ENCODE data around the gene ACADM.
"Not testable (repeated sequence)": the region's sequence is repeated elsewhere in the genome, so short reads cannot be mapped to it uniquely, and the experiment has no call there.

ACADM gene

DNA sequence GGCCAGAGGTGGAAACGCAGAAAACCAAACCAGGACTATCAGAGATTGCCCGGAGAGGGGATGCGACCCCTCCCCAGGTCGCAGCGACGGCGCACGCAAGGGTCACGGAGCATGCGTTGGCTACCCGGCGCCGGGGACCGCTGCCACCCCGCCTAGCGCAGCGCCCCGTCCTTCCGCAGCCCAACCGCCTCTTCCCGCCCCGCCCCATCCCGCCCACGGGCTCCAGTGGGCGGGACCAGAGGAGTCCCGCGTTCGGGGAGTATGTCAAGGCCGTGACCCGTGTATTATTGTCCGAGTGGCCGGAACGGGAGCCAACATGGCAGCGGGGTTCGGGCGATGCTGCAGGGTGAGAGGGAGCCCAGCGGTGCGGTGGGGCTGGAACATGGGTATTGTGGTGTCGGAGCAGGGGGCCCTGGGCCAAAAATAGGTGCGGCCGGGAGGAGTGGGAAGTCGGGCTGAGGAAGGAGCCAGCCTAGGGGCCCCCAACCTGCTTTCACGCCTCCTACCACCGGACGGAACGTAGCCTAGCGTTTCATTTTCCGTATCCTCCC lies at the start of gene ACADM:
Gene ACADM (plus strand): TSS at position 238 of the 551 bp plus-strand sequence. CDS start 79 bp downstream, at position 317.
- peak; percentile 51 for DNase-seq (ENCODE audit: low spot score)

GRCh38 chr1:75677443-75677842 lies 47.1 kb upstream of the ACADM start:
- DNase-seq (ENCODE audit: low spot score) = no peak

DNA sequence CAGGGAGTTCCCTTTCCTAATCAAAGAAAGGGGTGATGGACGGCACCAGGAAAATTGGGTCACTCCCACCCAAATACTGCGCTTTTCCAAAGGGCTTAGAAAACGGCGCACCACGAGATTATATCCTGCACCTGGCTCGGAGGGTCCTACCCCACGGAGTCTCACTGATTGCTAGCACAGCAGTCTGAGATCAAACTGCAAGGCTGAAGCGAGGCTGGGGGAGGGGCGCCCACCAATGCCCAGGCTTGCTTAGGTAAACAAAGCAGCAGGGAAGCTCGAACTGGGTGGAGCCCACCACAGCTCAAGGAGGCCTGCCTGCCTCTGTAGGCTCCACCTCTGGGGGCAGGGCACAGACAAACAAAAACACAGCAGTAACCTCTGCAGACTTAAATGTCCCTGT lies 46.5 kb upstream of the ACADM start:
- DNase-seq (ENCODE audit: low spot score) = not testable (repeated sequence)

- DNase-seq (ENCODE audit: low spot score) = no peak
These were observed 34.0 kb upstream of the ACADM start for GRCh38 chr1:75690547-75690946.

DNA sequence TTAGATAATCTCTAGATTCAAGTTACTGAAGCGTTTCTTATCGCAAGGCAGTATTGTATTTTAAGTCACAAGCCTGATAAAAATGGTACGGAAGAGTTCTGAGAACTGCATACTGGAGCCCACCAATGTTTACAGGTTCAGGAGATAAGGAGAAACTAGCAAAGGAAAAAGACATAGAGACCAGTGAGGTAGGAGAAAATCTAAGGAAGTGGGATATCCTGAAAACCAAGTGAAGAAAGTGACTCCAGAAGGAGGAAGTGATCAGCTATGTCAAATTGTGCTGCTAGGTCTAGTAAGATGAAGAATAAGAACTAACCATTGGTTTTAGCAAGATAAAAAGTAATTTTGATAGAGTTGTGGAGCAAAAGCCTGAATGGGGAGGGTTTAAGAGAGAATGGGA lies 31.0 kb upstream of the ACADM start:
- DNase-seq (ENCODE audit: low spot score) = no peak

DNA sequence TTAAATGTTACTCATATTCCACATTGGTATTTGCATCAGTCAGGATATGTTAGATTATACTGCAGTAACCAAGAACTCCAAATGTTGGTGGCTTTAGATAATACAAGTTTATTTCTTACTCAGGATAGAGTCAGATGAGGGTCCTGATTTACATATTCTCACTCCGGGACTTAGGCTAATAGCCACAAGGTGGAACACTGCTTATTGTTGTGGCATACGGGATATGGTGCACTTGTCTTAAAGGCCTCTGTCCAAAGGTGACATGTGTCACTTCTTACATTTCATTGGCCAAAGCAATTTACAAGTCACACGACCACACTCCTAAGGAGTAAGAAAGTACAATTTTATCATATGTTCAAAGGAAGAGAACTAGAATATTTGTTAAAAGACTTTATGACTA lies 28.5 kb upstream of the ACADM start:
- DNase-seq (ENCODE audit: low spot score) = no peak

DNA sequence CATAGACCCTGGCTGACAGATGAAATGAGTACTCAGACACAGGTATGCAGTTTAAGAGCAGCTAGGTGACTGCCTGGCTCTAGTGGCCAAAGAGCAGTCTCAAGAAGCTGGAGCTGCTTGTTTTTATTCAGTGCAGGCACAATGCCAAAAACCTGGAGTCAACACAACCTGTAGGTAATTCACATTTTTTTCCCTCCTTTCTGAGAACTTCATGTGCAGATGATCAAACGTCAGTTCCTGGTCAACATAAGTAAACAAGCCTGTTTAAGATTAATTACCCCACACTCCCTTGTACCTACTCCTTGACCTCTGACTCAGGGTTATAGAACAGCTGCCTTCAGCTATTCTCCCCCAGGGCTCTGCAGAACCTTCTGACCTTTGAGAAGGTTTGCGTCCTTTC lies 17.3 kb upstream of the ACADM start:
- no peak for DNase-seq (ENCODE audit: low spot score)

- DNase-seq (ENCODE audit: low spot score) = no peak
These were observed 15.6 kb upstream of the ACADM start for GRCh38 chr1:75708910-75709309.

GRCh38 chr1:75710832-75711231 lies 13.7 kb upstream of the ACADM start:
- no peak for DNase-seq (ENCODE audit: low spot score)

- DNase-seq (ENCODE audit: low spot score) = no peak
These were observed 12.7 kb upstream of the ACADM start for GRCh38 chr1:75711846-75712245.

GRCh38 chr1:75712306-75712705 lies 12.2 kb upstream of the ACADM start:
- DNase-seq (ENCODE audit: low spot score) = no peak

GRCh38 chr1:75719810-75720209 lies 4.7 kb upstream of the ACADM start:
- DNase-seq (ENCODE audit: low spot score) = no peak

DNA sequence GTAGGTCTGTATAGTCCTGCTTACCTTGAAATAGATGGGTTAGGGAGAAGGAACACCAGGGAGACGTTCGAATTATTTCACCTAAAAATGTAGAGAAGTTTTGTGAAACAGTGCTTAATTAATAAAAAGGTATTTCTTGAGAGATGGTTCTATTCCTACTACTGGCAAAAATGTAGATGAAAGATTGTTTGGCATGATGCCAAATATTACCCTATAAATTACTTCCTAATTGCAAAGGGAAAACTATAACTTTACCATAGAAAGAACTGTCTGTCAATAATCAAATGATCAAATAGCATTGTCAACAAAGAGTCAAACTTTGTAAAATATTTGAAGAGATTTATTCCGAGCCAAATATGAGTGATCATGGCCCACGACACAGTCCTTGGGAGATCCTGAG lies 4.2 kb upstream of the ACADM start:
- DNase-seq (ENCODE audit: low spot score) = no peak

DNA sequence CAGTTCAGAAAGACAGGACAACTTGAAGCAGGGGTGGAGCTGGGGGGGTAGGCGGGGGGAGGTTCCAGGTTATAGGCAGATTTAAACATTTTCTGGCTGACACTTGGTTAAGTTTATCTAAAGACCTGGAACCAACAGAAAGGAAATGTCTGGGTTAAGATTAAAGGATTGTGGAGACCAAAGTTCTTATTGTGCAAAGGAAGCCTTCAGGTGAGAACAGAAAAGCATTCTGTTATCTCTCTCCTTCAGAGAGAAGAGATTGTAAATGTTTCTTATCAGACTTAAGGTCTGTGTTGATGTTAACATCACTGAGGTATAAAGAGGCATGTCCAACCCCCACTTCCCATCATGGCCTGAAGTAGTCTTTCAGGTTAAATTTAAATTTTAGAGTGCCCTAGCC lies 3.7 kb upstream of the ACADM start:
- DNase-seq (ENCODE audit: low spot score) = no peak

DNA sequence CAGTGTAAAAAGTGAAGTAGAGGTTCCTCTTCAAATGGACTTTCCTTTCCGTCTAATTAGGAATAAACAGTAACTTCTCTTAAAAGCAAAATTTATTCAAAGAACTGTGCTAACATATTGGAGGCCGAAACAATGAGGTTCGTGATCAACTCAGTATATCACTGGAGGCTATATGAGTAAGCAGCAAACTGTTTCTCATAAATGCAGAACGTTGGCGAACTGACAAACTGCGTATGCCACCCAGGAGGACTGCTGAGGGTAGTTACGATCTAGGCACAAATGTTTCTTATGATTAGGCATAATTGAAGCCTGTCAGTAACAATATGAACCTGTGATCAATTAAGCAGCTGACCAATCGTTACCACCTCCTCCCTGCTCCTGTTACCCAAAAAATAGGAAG lies 2.3 kb upstream of the ACADM start:
- not testable (repeated sequence) for DNase-seq (ENCODE audit: low spot score)

GRCh38 chr1:75722966-75723365 lies 1.5 kb upstream of the ACADM start:
- DNase-seq (ENCODE audit: low spot score) = no peak

GRCh38 chr1:75723989-75724471 lies 479 bp upstream of the ACADM start:
- peak; percentile 58 for DNase-seq (ENCODE audit: low spot score)

DNA sequence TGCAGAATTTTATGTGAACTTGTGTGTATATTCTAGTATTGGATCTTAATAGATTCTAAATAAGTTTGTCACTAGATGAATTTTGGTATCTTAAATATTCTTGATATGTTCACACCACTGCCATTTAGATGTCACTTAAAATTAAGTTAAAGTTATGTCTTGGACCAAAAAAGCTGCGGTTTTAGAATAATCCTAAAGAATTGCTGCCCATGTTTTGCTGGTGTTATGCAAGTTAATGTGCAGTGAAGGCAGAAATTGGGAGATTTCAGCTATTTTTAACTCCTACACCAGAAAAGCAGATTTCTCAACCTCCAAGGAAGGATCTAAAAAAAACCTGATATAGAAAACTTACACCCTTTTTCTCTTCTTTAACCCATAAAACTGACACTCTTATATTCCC lies 757 bp downstream of the ACADM start:
- DNase-seq (ENCODE audit: low spot score) = no peak

DNA sequence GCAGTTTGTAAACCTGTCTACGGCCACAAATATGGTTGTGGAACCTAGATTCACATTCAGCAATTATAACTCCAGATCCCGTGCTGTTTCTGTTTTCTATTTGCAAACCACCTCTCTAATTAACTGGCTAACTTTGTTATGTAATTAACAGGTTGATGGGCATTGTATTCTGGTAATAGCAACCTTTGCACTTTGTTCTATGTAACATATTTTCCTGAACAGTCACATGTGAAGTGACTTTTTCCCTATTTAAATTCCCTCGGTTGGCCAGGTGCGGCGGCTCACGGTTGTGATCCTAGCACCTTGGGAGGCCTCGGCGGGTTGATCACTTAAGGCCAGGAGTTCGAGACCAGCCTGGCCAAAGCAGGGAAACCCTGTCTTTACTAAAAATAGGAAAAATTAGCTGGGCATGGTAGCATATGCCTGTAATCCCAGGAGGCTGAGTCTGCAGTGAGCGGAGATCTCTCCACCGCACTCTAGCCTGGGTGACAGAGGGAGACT lies 1.4 kb downstream of the ACADM start:
- peak; percentile 24 for DNase-seq (ENCODE audit: low spot score)

DNA sequence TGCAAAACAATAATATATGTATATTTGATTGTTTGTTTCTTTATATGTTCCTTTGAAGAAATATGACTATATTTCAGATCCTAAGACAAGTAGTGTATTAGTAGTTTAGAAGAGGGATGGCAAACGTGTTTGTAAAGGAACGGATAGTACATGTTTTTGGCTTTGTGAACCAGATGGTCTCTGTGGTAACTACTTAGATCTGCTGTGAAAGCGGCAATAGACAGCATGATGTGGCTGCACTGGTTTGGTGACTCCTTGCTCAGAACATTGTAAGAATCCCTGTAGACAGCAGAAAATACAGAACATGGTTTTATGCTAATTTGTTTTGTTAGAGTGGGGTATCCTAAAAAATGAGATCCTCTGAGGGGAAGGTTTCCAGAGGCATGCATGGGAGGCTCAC lies 3.1 kb downstream of the ACADM start:
- DNase-seq (ENCODE audit: low spot score) = no peak

- DNase-seq (ENCODE audit: low spot score) = no peak
These were observed 5.9 kb downstream of the ACADM start for GRCh38 chr1:75730432-75730831.

DNA sequence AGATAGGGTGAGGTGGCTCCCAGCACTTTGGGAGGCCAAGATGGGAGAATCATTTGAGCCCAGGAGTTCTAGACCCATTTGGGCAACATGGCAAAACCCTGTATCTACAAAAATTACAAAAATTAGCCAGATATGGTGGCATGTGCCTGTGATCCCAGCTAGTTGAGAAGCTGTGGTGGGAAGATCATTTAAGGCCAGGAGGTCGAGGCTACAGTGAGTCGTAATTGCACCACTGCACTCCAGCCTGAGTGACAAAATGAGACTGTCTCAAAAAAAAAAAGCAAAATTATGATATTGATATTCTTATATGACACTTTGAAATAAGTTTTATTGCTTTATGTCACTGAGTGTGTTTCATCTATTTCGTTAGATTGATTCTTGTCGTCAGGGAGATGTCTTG lies 7.4 kb downstream of the ACADM start:
- no peak for DNase-seq (ENCODE audit: low spot score)

DNA sequence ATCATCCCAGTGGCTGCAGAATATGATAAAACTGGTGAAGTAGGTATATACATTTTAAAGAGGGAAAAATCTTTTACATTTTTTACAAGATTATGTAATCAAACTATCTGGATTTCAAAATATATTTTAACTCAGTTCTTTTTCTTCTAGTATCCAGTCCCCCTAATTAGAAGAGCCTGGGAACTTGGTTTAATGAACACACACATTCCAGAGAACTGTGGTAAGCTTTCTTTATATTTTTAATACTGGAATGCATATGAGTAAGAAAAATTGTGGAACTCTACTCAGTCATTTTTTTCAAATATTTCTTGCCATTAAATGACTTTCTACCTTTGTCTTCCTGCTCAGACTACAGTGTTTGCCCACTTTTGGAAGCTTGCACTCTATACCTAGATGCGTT lies 8.2 kb downstream of the ACADM start:
- DNase-seq (ENCODE audit: low spot score) = no peak

- DNase-seq (ENCODE audit: low spot score) = no peak
These were observed 9.2 kb downstream of the ACADM start for GRCh38 chr1:75733661-75734060.
